Measurements from ENCODE around the gene BHMT.

Gene BHMT

GRCh38 chr5:79111387-79111959 lies at the start of gene BHMT:
Gene BHMT, plus strand, starts transcription at chr5:79111809. Its CDS starts 77 bp downstream, at chr5:79111886.
- no peak for DNase-seq

GRCh38 chr5:79062436-79062835 lies 49.2 kb upstream of the BHMT start:
- DNase-seq, result no peak

- no peak for DNase-seq
These were observed 41.9 kb upstream of the BHMT start, which contains the start of the genes BHMT2 and DMGDH for GRCh38 chr5:79069488-79070349. Gene BHMT2, plus strand, starts transcription at chr5:79069767. Its CDS starts 16 bp downstream, at chr5:79069783. Gene DMGDH, minus strand, starts transcription at chr5:79069674. Its CDS starts 54 bp downstream, at chr5:79069620.

GRCh38 chr5:79070350-79070667 lies 41.3 kb upstream of the BHMT start:
- DNase-seq, result no peak

GRCh38 chr5:79074641-79075040 lies 37.0 kb upstream of the BHMT start:
- DNase-seq, result no peak

GRCh38 chr5:79075646-79076426 lies 35.8 kb upstream of the BHMT start:
- DNase-seq, result no peak

GRCh38 chr5:79076819-79077218 lies 34.8 kb upstream of the BHMT start:
- DNase-seq, result no peak

- DNase-seq, result no peak
These were observed 33.8 kb upstream of the BHMT start for GRCh38 chr5:79077680-79078365.

- DNase-seq, result no peak
These were observed 30.8 kb upstream of the BHMT start for GRCh38 chr5:79080804-79081203.

GRCh38 chr5:79081779-79082178 lies 29.8 kb upstream of the BHMT start:
- DNase-seq, result no peak

- no peak for DNase-seq
These were observed 25.5 kb upstream of the BHMT start for GRCh38 chr5:79086116-79086515.

GRCh38 chr5:79088507-79088906 lies 23.1 kb upstream of the BHMT start:
- DNase-seq, result no peak

- no peak for DNase-seq
These were observed 20.5 kb upstream of the BHMT start for GRCh38 chr5:79091064-79091463.

- no peak for DNase-seq
These were observed 17.8 kb upstream of the BHMT start for GRCh38 chr5:79093762-79094161.

- no peak for DNase-seq
These were observed 5.7 kb upstream of the BHMT start for GRCh38 chr5:79105868-79106267.

GRCh38 chr5:79107020-79107796 lies 4.4 kb upstream of the BHMT start:
- no peak for DNase-seq

- DNase-seq, result no peak
These were observed 3.5 kb upstream of the BHMT start for GRCh38 chr5:79108086-79108485.

- no peak for DNase-seq
These were observed 2.8 kb upstream of the BHMT start for GRCh38 chr5:79108792-79109191.

- no peak for DNase-seq
These were observed 1.8 kb upstream of the BHMT start for GRCh38 chr5:79109527-79110492.

GRCh38 chr5:79111960-79112702 lies 522 bp downstream of the BHMT start:
- no peak for DNase-seq

All from activated T-cell treated with anti-CD3 and anti-CD28 coated beads for 4 hours (primary cell).